AG09319 (cell line): ENCODE measurements around the gene CAMK1G.

Source experiments
- DNase-seq: peaks from one replicate; pipeline ENCODE4 v3.0.0-alpha.2; 2010; ENCODE audit warnings: low read depth; ENCODE audit errors: extremely low read depth
- TF ChIP-seq, protein P1 (sequence below): IDR thresholded peaks from 2 replicates; pipeline ENCODE4 v1.5.1; 2011; ENCODE audit warnings: low read depth, mild to moderate bottlenecking, inconsistent platforms, low read length, moderate library complexity

CAMK1G gene

DNA sequence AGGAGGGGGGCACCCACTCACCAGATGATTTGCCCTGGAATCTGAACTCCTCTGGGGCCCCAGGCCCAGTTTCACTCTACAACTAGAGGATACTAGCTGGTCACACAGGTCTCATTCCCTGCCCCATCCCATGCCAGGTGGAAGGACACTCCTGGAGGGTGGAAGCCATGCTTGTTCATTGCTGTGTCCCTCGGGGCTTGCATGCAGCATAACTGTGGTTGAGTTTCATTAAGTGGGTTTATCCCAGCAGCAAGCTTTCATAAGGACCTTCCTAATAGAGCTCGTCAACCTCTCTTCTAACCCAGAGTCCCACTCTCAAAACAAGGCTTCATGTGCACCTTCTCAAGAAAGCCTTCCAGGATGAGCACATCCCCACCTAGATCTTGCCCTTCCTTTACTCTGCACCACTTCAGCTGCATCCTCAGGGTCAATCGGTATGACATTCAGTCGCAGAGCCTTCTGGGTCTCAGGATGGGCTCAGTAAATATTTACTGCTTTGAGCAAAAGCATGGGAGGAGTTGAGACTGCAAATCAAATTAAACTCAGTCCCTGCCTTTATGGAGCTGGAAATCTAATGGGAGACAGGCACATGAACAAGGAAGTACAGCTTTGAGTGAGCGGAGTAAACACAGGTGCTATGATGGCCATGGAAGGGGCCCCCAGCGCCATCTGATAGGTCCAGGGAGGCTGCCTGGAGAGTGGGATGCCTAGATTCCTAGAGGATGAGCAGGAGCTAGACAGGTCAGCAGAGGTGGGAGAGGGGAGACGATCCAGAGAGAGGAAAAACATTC lies 36.4 kb downstream of the CAMK1G start:
- no peak for DNase-seq
- TF ChIP-seq, protein P1, sequence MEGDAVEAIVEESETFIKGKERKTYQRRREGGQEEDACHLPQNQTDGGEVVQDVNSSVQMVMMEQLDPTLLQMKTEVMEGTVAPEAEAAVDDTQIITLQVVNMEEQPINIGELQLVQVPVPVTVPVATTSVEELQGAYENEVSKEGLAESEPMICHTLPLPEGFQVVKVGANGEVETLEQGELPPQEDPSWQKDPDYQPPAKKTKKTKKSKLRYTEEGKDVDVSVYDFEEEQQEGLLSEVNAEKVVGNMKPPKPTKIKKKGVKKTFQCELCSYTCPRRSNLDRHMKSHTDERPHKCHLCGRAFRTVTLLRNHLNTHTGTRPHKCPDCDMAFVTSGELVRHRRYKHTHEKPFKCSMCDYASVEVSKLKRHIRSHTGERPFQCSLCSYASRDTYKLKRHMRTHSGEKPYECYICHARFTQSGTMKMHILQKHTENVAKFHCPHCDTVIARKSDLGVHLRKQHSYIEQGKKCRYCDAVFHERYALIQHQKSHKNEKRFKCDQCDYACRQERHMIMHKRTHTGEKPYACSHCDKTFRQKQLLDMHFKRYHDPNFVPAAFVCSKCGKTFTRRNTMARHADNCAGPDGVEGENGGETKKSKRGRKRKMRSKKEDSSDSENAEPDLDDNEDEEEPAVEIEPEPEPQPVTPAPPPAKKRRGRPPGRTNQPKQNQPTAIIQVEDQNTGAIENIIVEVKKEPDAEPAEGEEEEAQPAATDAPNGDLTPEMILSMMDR, result no peak

DNA sequence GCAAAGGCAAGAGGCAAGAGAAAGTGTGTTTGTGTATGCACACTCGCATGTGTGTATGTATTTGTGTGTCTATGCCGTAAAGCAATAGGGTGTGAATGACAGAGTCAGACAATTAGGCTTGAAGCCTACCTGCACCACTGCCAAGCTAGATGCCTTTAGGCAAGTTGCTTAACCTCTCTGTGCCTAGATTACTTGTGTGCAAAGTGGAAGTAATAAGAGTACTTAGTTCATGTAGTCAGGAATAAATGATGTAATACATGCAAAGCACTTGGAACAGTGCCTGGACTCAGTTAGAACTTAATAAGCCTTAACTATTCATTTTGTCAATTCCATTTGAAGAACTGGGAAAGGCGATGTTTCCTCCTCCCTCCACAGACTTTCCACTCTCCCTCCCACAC lies 37.0 kb downstream of the CAMK1G start:
- TF ChIP-seq, protein P1, result no peak
- DNase-seq, result no peak

DNA sequence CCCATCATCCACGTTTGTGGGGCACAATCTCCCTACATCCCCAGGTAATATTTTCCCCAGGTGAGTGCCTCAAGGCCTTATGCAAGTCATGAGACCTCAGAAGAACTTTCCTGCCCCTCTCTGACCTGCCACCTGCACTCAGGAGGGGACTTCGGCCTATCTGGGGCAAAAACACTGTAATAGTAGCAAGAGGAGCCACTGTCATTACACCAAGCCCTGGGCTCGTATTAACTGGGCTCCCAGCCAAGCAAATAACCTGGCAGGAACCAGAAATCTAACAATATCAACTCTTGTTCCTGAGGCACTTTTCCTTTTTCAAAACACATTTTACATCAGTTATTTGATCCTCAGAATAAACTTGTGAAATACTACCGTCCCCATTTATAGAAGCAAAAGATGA lies 37.8 kb downstream of the CAMK1G start:
- DNase-seq, result no peak
- TF ChIP-seq, protein P1, result no peak

DNA sequence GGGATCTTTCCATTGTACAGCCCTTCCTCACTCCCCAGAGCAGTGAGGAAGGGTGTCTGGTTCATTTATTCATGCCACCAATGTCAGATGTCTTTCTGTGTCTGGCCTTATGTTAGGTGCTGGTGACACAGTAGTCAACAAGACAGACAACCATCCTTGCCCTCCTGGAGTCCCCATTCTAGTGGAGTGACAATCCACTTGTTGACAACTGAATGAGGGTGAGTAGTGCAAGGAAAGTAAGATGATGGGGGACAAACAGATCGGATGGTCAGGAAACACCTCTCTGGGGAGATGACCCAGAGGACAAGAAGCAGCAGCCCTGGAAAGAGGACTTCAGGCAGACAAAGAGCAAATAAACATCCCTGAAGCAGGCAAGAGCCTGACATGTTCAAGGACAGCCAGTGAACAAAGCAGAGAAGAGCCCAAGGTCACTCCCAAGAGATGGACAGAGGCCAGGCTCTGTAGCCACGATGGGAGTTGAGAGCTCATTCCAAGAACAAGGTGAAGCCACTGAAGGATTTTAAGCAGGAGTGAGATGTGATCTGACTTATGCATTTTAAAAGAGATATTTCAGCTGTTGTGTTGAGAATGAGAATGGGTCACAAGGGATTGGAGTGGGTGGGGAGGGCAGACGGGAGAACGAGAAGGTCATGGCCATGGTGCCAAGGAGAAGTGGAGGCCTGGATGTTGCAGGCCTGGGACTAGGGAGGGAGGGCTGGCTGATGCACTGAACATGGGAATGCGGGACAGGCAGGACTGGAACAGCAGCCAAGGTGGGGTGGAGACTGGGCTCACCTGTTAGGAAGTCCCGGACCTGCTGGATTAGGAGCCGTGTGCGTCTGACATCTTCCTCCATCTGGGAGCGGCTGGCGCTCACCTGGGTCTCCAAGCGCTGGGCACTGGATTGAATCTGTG lies 38.5 kb downstream of the CAMK1G start:
- DNase-seq, result no peak
- TF ChIP-seq, protein P1, result no peak

DNA sequence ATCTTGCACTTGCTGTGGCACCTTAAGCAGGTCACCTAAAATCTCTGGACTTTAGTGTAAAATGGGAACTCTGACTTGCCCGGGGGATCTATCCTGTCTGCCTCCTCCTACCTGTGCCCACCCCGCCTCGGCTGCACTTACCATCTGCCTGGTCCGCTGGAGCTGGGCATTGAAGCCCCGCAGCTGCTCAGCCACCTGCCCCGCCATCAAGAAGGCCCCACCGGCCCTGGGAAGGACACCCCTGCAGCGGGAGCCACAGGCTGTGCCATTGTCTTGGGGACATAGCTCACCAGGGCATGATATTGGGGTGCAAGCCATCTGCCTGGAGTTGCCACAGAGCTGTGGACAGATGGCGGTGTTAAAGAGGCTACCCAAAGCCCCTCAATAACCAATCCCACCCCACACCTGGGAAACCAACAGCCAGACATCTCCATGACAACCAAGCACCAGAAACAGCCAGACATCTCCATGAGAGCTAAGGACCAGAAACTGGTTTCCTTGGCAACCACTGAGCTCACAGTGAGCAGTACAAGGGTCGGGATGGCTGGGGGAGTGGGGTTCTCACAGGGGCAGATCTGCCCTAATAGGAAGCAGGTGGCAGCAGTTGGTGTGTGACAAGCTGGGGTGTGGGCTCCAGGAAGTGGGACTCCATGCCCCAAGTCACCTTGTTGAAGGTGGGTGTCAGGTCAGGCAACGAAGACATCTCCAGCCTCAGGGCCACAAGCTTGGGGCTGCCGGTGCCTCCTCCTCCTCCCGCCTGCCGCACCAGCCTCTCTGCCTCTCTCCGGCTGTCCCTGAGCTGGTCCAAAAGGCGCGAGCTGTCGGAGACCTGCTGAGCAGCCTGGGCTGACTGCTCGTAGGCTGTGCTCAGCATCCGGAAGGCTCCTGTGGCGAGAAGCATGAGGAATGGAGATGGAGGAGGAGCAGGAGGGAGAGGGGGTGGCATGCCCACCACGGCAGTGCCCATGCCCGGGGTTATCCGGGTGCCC lies 39.6 kb downstream of the CAMK1G start:
- no peak for DNase-seq
- TF ChIP-seq, protein P1, result no peak

DNA sequence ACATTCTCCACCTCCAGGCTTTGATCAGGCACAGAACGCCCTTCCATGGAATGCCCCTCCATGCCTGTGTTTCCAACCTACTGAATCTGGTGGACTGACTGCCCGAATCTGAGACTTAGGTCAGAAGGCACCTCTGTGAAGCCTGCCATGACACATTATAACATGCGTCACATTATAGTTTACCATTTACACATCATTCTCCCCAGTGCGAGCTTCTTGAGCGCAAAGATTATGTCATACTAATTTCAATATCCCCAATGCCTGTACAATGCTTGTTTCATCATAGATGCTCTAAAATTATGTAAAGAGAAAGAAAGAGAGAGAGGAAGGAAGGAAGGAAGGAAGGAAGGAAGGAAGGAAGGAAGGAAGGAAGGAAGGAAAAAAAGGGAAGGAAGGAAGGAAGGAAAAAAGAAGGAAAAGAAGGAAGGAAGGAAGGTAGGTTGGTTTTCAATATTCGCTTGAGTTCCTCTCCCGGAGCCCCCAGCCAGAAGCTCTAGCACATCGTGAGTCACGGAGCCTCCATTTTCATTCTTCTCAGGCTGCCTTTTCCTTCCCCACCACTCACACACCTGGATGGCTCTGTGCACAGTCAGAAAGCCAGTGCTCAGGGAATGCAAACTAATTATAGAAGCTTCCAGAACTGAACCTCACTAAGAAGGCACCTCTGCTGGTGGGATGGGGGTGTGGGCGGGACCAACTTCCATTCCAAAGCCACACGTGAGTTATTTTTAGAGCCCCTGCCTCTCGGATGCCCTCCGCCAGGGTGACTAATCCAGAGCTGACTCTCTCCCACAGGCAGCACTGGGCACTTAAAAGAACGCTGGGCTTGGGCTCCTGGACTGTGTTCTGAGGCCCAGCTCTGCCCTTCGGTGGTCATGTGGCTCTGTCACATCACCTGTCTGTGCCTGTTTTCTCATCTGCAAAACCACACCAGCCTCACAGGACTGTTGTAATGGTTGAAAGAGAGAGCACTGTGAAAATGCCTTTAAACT lies 41.3 kb downstream of the CAMK1G start:
- TF ChIP-seq, protein P1, result no peak
- DNase-seq, result no peak
